ENCODE results near the gene ZDHHC7. TPM values are rescaled to one million over a fixed set of nuclear protein-coding genes. Genes with fewer than 3 reads are reported as not detected.

The ZDHHC7 gene
- total RNA-seq, 6 experiments from 2014 or later = 73.9 to 90.4 (median 78.1) TPM

GRCh38 chr16:85049706-85050305, 38.5 kb upstream of the ZDHHC7 start:
- peaks cover under 1% of the 10 kb centered on the region for H3K4me1 Mint-ChIP-seq (ENCODE audit: low read depth)
- no peak overlapping the region for H3K27ac Mint-ChIP-seq
- no peak overlapping the region for H3K4me3 Mint-ChIP-seq
- no peak for TF ChIP-seq CTCF (IDR thresholded peaks at IDR 0.05)
- H3K9me3 Mint-ChIP-seq = no peaks in the 10 kb centered on the region
- H3K36me3 Mint-ChIP-seq (ENCODE audit: low read depth) = peaks cover 12% of the 10 kb centered on the region
- H3K27me3 Mint-ChIP-seq (ENCODE audit: insufficient read depth) = peaks cover 2% of the 10 kb centered on the region; the same call in 1 of the 2 replicates
- DNase-seq = no peak

GRCh38 chr16:85048921-85049562, 37.7 kb upstream of the ZDHHC7 start:
- Mint-ChIP-seq H3K4me3 (no peak overlapping the region), H3K36me3 (ENCODE audit: low read depth) (peaks cover 12% of the 10 kb centered on the region), H3K9me3 (no peaks in the 10 kb centered on the region), H3K4me1 (ENCODE audit: low read depth) (no peaks in the 10 kb centered on the region), H3K27ac (no peak overlapping the region), H3K27me3 (ENCODE audit: insufficient read depth) (peaks cover 2% of the 10 kb centered on the region; the same call in 1 of the 2 replicates)
- no peak for TF ChIP-seq CTCF (IDR thresholded peaks at IDR 0.05)
- no peak for DNase-seq

- TF ChIP-seq CTCF (IDR thresholded peaks at IDR 0.05) = no peak
- H3K9me3 Mint-ChIP-seq = no peaks in the 10 kb centered on the region
- no peak overlapping the region for H3K27ac Mint-ChIP-seq
- DNase-seq = no peak
- peaks cover 12% of the 10 kb centered on the region for H3K36me3 Mint-ChIP-seq (ENCODE audit: low read depth)
- no peak overlapping the region for H3K4me3 Mint-ChIP-seq
- no peaks in the 10 kb centered on the region for H3K4me1 Mint-ChIP-seq (ENCODE audit: low read depth)
- H3K27me3 Mint-ChIP-seq (ENCODE audit: insufficient read depth) = peaks cover 2% of the 10 kb centered on the region; the same call in 1 of the 2 replicates
Measured at GRCh38 chr16:85047867-85048455, 36.6 kb upstream of the ZDHHC7 start.

DNA sequence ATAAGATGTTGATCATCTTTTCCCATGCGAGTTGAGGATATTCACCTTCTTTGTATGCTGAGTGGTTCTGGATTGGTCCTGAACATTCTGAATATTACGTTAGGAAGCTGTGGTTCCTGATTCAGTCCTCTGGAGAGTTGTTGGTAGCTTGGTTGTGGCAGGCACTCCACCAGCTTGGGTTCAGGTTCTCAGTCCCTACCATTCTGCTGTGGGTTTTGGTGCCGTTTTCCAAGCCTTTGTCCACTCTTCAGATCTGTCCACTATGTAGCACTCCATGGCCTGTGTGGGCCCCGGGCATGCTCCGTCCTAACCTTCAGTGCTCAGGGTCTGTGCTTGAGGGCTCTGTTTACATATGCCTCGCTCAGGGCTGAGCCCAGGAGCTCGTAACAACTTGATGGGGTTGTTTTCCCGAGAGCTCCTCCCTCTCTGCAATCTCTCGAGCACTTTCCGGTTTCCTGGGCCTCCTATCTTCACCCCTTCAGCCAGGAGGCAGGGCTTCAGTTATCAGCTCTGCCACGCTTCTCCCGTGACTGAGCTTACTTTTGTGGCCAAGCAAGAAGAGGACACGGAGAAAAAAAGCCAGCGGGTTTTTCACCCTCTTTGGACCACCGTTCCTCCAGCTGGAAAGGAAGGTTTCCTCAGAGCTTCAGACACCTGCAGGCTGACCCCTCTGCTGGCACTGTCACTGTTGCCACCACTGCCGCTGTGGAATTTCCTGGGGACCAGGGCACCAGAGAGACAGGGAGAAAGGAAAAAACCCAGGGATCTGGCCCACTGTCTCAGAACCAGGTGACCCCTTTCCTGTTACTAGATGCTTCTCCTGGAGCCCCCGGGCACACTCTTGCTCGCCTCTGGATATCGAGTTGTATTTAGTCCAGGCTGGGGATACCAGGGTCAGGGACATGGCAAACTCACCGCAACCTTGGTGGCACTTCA, 35.9 kb upstream of the ZDHHC7 start:
- H3K36me3 Mint-ChIP-seq (ENCODE audit: low read depth) = peaks cover 12% of the 10 kb centered on the region
- no peak for TF ChIP-seq CTCF (IDR thresholded peaks at IDR 0.05)
- no peak overlapping the region for H3K27ac Mint-ChIP-seq
- H3K4me1 Mint-ChIP-seq (ENCODE audit: low read depth) = no peaks in the 10 kb centered on the region
- DNase-seq = no peak
- no peaks in the 10 kb centered on the region for H3K9me3 Mint-ChIP-seq
- H3K27me3 Mint-ChIP-seq (ENCODE audit: insufficient read depth) = peaks cover 2% of the 10 kb centered on the region; the same call in 1 of the 2 replicates
- no peak overlapping the region for H3K4me3 Mint-ChIP-seq

DNA sequence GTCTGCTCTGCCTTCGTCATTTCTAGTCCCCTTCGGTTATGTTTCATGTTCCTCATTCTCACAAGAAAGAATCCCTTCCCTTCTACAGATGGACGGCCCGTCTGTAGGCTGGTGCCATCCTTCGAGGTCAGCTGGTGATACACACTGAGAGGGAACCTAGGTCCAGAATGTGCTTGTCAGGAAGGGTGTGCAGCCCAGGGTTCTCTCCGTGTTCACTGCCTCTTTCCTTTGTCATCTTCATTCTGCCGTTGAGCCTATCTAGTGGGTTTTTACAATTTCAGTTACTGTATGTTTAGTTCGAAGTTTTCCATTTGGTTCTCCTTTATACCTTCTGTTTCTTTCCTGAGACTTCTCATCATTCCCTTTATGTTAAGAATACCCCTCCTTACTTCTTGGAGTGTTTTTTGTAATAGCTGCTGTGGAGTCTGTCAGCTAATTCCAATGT, 35.2 kb upstream of the ZDHHC7 start:
- H3K27me3 Mint-ChIP-seq (ENCODE audit: insufficient read depth) = peaks cover 2% of the 10 kb centered on the region; the same call in 1 of the 2 replicates
- H3K36me3 Mint-ChIP-seq (ENCODE audit: low read depth) = peaks cover 12% of the 10 kb centered on the region
- no peaks in the 10 kb centered on the region for H3K4me1 Mint-ChIP-seq (ENCODE audit: low read depth)
- H3K9me3 Mint-ChIP-seq = no peaks in the 10 kb centered on the region
- H3K4me3 Mint-ChIP-seq = no peak overlapping the region
- no peak for DNase-seq
- H3K27ac Mint-ChIP-seq = no peak overlapping the region
- no peak for TF ChIP-seq CTCF (IDR thresholded peaks at IDR 0.05)

Measured in HFFc6 (cell line).